Fibroblast of lung (primary cell): Measurements from ENCODE around the gene LCLAT1.

ENCODE experiments used
- EZH2 ChIP-seq: IDR thresholded peaks from 2 replicates; pipeline ENCODE4 v1.5.1; 2012; ENCODE audit warnings: low read length, control low read depth, mild to moderate bottlenecking; ENCODE audit errors: missing control alignments
- TF ChIP-seq, protein P1 (sequence below), 2 donors: IDR thresholded peaks in 1 of 2; conservative IDR thresholded peaks in 1 of 2; 1 replicate in 1 of 2; 2 replicates in 1 of 2; pipeline ENCODE4 v1.5.1; 2011 to 2012; ENCODE audit warnings: low read length in 2 of 2, control low read depth in 1 of 2, inconsistent platforms in 1 of 2, low read depth in 1 of 2, mild to moderate bottlenecking in 1 of 2

DNA sequence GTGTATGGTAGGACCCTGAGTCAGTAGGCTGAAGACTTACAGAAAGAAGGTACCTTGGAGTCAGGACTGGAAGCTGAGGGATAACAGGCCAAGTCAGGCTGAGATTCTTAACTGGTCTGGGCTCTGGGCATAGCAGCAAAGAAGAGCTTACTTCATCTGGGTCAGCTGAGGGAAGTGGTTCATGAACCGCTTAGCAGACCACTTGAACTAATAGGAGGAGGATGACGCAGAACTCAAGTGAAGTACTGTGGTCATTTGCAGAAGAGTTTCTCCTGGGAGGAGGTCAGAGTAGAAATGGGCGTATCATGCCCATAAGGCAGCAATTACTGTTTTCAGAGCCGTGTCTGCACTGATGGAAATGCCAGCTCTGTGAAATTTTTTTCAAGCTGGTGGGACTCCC is 164.5 kb downstream of the LCLAT1 start:
- TF ChIP-seq, protein P1, sequence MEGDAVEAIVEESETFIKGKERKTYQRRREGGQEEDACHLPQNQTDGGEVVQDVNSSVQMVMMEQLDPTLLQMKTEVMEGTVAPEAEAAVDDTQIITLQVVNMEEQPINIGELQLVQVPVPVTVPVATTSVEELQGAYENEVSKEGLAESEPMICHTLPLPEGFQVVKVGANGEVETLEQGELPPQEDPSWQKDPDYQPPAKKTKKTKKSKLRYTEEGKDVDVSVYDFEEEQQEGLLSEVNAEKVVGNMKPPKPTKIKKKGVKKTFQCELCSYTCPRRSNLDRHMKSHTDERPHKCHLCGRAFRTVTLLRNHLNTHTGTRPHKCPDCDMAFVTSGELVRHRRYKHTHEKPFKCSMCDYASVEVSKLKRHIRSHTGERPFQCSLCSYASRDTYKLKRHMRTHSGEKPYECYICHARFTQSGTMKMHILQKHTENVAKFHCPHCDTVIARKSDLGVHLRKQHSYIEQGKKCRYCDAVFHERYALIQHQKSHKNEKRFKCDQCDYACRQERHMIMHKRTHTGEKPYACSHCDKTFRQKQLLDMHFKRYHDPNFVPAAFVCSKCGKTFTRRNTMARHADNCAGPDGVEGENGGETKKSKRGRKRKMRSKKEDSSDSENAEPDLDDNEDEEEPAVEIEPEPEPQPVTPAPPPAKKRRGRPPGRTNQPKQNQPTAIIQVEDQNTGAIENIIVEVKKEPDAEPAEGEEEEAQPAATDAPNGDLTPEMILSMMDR (conservative IDR thresholded peaks at IDR 0.05 in 1 of 2, IDR thresholded peaks at IDR 0.05 in 1 of 2; ENCODE audit: low read depth in 1 of 2, low read length in 2 of 2): no peak
- no peak for TF ChIP-seq EZH2
